Measurements from ENCODE around the gene ANAPC7.

Gene ANAPC7

GRCh38 chr12:110354172-110354780 lies 49.2 kb downstream of the ANAPC7 start:
- H3K4me1 ChIP-seq (ENCODE audit: control insufficient read depth, insufficient read depth, low read length) = no peaks in the 10 kb centered on the region
- no peaks in the 10 kb centered on the region for H3K9me3 ChIP-seq (ENCODE audit: control insufficient read depth, insufficient read depth, low read length)
- no peak overlapping the region for H3K4me3 ChIP-seq (ENCODE audit: low read depth, low read length)
- peaks cover 10% of the 10 kb centered on the region for H3K36me3 ChIP-seq (ENCODE audit: control insufficient read depth, insufficient read depth, low read length)
- no peaks in the 10 kb centered on the region for H3K27me3 ChIP-seq (ENCODE audit: control insufficient read depth, insufficient read depth, low read length)
- H3K9ac ChIP-seq (ENCODE audit: low read depth, low read length) = no peak overlapping the region

- H3K27me3 ChIP-seq (ENCODE audit: control insufficient read depth, insufficient read depth, low read length) = no peaks in the 10 kb centered on the region
- no peak overlapping the region for H3K4me3 ChIP-seq (ENCODE audit: low read depth, low read length)
- H3K9ac ChIP-seq (ENCODE audit: low read depth, low read length) = no peak overlapping the region
- H3K4me1 ChIP-seq (ENCODE audit: control insufficient read depth, insufficient read depth, low read length) = no peaks in the 10 kb centered on the region
- no peaks in the 10 kb centered on the region for H3K9me3 ChIP-seq (ENCODE audit: control insufficient read depth, insufficient read depth, low read length)
- peaks cover 18% of the 10 kb centered on the region for H3K36me3 ChIP-seq (ENCODE audit: control insufficient read depth, insufficient read depth, low read length)
Observed at GRCh38 chr12:110353211-110353965, 50.1 kb downstream of the ANAPC7 start.

- Histone ChIP-seq H3K27me3 (ENCODE audit: control insufficient read depth, insufficient read depth, low read length) (no peaks in the 10 kb centered on the region), H3K36me3 (ENCODE audit: control insufficient read depth, insufficient read depth, low read length) (peaks cover 28% of the 10 kb centered on the region), H3K9me3 (ENCODE audit: control insufficient read depth, insufficient read depth, low read length) (no peaks in the 10 kb centered on the region), H3K4me3 (ENCODE audit: low read depth, low read length) (no peak overlapping the region), H3K4me1 (ENCODE audit: control insufficient read depth, insufficient read depth, low read length) (no peaks in the 10 kb centered on the region), H3K9ac (ENCODE audit: low read depth, low read length) (no peak overlapping the region)
Observed at GRCh38 chr12:110352401-110352800, 51.1 kb downstream of the ANAPC7 start.

GRCh38 chr12:110351119-110351518 lies 52.4 kb downstream of the ANAPC7 start:
- peaks cover 33% of the 10 kb centered on the region for H3K36me3 ChIP-seq (ENCODE audit: control insufficient read depth, insufficient read depth, low read length)
- no peaks in the 10 kb centered on the region for H3K4me1 ChIP-seq (ENCODE audit: control insufficient read depth, insufficient read depth, low read length)
- no peak overlapping the region for H3K9ac ChIP-seq (ENCODE audit: low read depth, low read length)
- H3K9me3 ChIP-seq (ENCODE audit: control insufficient read depth, insufficient read depth, low read length) = no peaks in the 10 kb centered on the region
- H3K4me3 ChIP-seq (ENCODE audit: low read depth, low read length) = no peak overlapping the region
- H3K27me3 ChIP-seq (ENCODE audit: control insufficient read depth, insufficient read depth, low read length) = no peaks in the 10 kb centered on the region

- Histone ChIP-seq H3K9ac (ENCODE audit: low read depth, low read length) (no peak overlapping the region), H3K9me3 (ENCODE audit: control insufficient read depth, insufficient read depth, low read length) (no peaks in the 10 kb centered on the region), H3K4me3 (ENCODE audit: low read depth, low read length) (no peak overlapping the region), H3K27me3 (ENCODE audit: control insufficient read depth, insufficient read depth, low read length) (no peaks in the 10 kb centered on the region), H3K36me3 (ENCODE audit: control insufficient read depth, insufficient read depth, low read length) (peaks cover 48% of the 10 kb centered on the region), H3K4me1 (ENCODE audit: control insufficient read depth, insufficient read depth, low read length) (no peaks in the 10 kb centered on the region)
Observed at GRCh38 chr12:110349514-110350151, 53.9 kb downstream of the ANAPC7 start.

- Histone ChIP-seq H3K4me3 (ENCODE audit: low read depth, low read length) (no peak overlapping the region), H3K27me3 (ENCODE audit: control insufficient read depth, insufficient read depth, low read length) (no peaks in the 10 kb centered on the region), H3K36me3 (ENCODE audit: control insufficient read depth, insufficient read depth, low read length) (peaks cover 53% of the 10 kb centered on the region), H3K4me1 (ENCODE audit: control insufficient read depth, insufficient read depth, low read length) (no peaks in the 10 kb centered on the region), H3K9me3 (ENCODE audit: control insufficient read depth, insufficient read depth, low read length) (no peaks in the 10 kb centered on the region), H3K9ac (ENCODE audit: low read depth, low read length) (no peak overlapping the region)
Observed at GRCh38 chr12:110349096-110349495, 54.4 kb downstream of the ANAPC7 start.

- Histone ChIP-seq H3K36me3 (ENCODE audit: control insufficient read depth, insufficient read depth, low read length) (peaks cover 56% of the 10 kb centered on the region), H3K9ac (ENCODE audit: low read depth, low read length) (no peak overlapping the region), H3K9me3 (ENCODE audit: control insufficient read depth, insufficient read depth, low read length) (no peaks in the 10 kb centered on the region), H3K4me1 (ENCODE audit: control insufficient read depth, insufficient read depth, low read length) (no peaks in the 10 kb centered on the region), H3K27me3 (ENCODE audit: control insufficient read depth, insufficient read depth, low read length) (no peaks in the 10 kb centered on the region), H3K4me3 (ENCODE audit: low read depth, low read length) (no peak overlapping the region)
Observed at GRCh38 chr12:110348431-110349059, 55.0 kb downstream of the ANAPC7 start.

GRCh38 chr12:110347767-110348166 lies 55.7 kb downstream of the ANAPC7 start:
- Histone ChIP-seq H3K4me3 (ENCODE audit: low read depth, low read length) (no peak overlapping the region), H3K27me3 (ENCODE audit: control insufficient read depth, insufficient read depth, low read length) (no peaks in the 10 kb centered on the region), H3K4me1 (ENCODE audit: control insufficient read depth, insufficient read depth, low read length) (no peaks in the 10 kb centered on the region), H3K9ac (ENCODE audit: low read depth, low read length) (no peak overlapping the region), H3K36me3 (ENCODE audit: control insufficient read depth, insufficient read depth, low read length) (peaks cover 60% of the 10 kb centered on the region), H3K9me3 (ENCODE audit: control insufficient read depth, insufficient read depth, low read length) (no peaks in the 10 kb centered on the region)

GRCh38 chr12:110345963-110346362 lies 57.5 kb downstream of the ANAPC7 start:
- H3K4me3 ChIP-seq (ENCODE audit: low read depth, low read length) = no peak overlapping the region
- no peaks in the 10 kb centered on the region for H3K4me1 ChIP-seq (ENCODE audit: control insufficient read depth, insufficient read depth, low read length)
- H3K9ac ChIP-seq (ENCODE audit: low read depth, low read length) = no peak overlapping the region
- H3K36me3 ChIP-seq (ENCODE audit: control insufficient read depth, insufficient read depth, low read length) = peaks cover 71% of the 10 kb centered on the region
- H3K27me3 ChIP-seq (ENCODE audit: control insufficient read depth, insufficient read depth, low read length) = no peaks in the 10 kb centered on the region
- H3K9me3 ChIP-seq (ENCODE audit: control insufficient read depth, insufficient read depth, low read length) = no peaks in the 10 kb centered on the region

GRCh38 chr12:110345176-110345661 lies 58.3 kb downstream of the ANAPC7 start:
- Histone ChIP-seq H3K9ac (ENCODE audit: low read depth, low read length) (no peak overlapping the region), H3K9me3 (ENCODE audit: control insufficient read depth, insufficient read depth, low read length) (no peaks in the 10 kb centered on the region), H3K27me3 (ENCODE audit: control insufficient read depth, insufficient read depth, low read length) (no peaks in the 10 kb centered on the region), H3K36me3 (ENCODE audit: control insufficient read depth, insufficient read depth, low read length) (peaks cover 76% of the 10 kb centered on the region), H3K4me3 (ENCODE audit: low read depth, low read length) (no peak overlapping the region), H3K4me1 (ENCODE audit: control insufficient read depth, insufficient read depth, low read length) (no peaks in the 10 kb centered on the region)

GRCh38 chr12:110344657-110345056 lies 58.9 kb downstream of the ANAPC7 start:
- Histone ChIP-seq H3K9ac (ENCODE audit: low read depth, low read length) (no peak overlapping the region), H3K4me3 (ENCODE audit: low read depth, low read length) (no peak overlapping the region), H3K4me1 (ENCODE audit: control insufficient read depth, insufficient read depth, low read length) (no peaks in the 10 kb centered on the region), H3K27me3 (ENCODE audit: control insufficient read depth, insufficient read depth, low read length) (no peaks in the 10 kb centered on the region), H3K36me3 (ENCODE audit: control insufficient read depth, insufficient read depth, low read length) (peaks cover 70% of the 10 kb centered on the region), H3K9me3 (ENCODE audit: control insufficient read depth, insufficient read depth, low read length) (no peaks in the 10 kb centered on the region)
